Kidney (tissue), 14 donors: ENCODE data around the gene GPT2. TPM values are rescaled to one million over a fixed set of nuclear protein-coding genes. Genes with fewer than 3 reads are reported as not detected.

Experiments used
- DNase-seq, 5 donors: peaks; one replicate each; pipeline ENCODE4 v3.0.0-alpha.2; 2013 to 2020
- FAIRE-seq: peaks from 2 replicates; lab custom pipeline; 2012; peaks lifted over from hg19 to GRCh38; lab: Jason Lieb, UNC
- H3K27ac ChIP-seq, 2 donors: one replicate each; pipeline ENCODE4 v1.7.0; 2013; ENCODE audit warnings: low read depth in 2 of 2, low read length in 2 of 2, inconsistent platforms in 1 of 2
- H3K27me3 ChIP-seq: one replicate; pipeline ENCODE4 v1.7.1; 2013; ENCODE audit warnings: low read length, inconsistent platforms; ENCODE audit not compliant: control insufficient read depth, insufficient read depth
- H3K36me3 ChIP-seq, 3 donors: one replicate each; pipeline versions ENCODE4 v1.7.0 to v1.7.1; 2013; ENCODE audit warnings: low read length in 3 of 3, control low read depth in 1 of 3, inconsistent platforms in 1 of 3; ENCODE audit not compliant: insufficient read depth in 3 of 3, control insufficient read depth in 2 of 3
- H3K4me1 ChIP-seq, 3 donors: one replicate each; pipeline versions ENCODE4 v1.7.0 to v1.7.1; 2013; ENCODE audit warnings: low read length in 3 of 3, inconsistent platforms in 1 of 3, low read depth in 1 of 3; ENCODE audit not compliant: control insufficient read depth in 2 of 3, insufficient read depth in 2 of 3
- H3K4me3 ChIP-seq, 3 donors: one replicate each; pipeline versions ENCODE4 v1.7.0 to v1.8.1; 2013; ENCODE audit warnings: low read length in 3 of 3, control low read depth in 1 of 3, inconsistent platforms in 1 of 3
- H3K9ac ChIP-seq, 3 donors: one replicate each; pipeline versions ENCODE4 v1.7.0 to v1.7.1; 2013; ENCODE audit warnings: low read length in 3 of 3, control low read depth in 1 of 3, inconsistent platforms in 1 of 3
- H3K9me3 ChIP-seq, 3 donors: one replicate each; pipeline versions ENCODE4 v1.7.0 to v1.7.1; 2013; ENCODE audit warnings: low read length in 3 of 3, control low read depth in 1 of 3, inconsistent platforms in 1 of 3; ENCODE audit not compliant: control insufficient read depth in 2 of 3, insufficient read depth in 1 of 3
- intact Hi-C: fragments of 100-400 bp; cut with DNase I; formaldehyde crosslinking; loops from one replicate; pipeline ENCODE4 v1.11.1; 2022
- polyA plus RNA-seq: library from polyadenylated mRNA; stranded (reverse); fragments of 350-450 nt; fragmentation: Illumina TruSeq; extraction: RNeasy Lipid Tissue Mini Kit (QIAGEN cat#74804); gene quantifications from one replicate; pipeline ENCODE4 v1.2.3, GENCODE V29; 2014; ENCODE audit warnings: low read depth, low replicate concordance; ENCODE audit not compliant: insufficient read depth
- total RNA-seq: library from RNA; stranded (reverse); fragmentation: NEBNext Ultra II Directional; extraction: Animal tissue kit (Norgen Biotek cat#: 25700); gene quantifications from one replicate; pipeline ENCODE4 v1.2.1, GENCODE V29; 2021
- TF ChIP-seq, protein P1 (sequence below): IDR thresholded peaks from 3 replicates; pipeline ENCODE4 v1.5.1; 2012; ENCODE audit warnings: mild to moderate bottlenecking, moderate library complexity, borderline replicate concordance; ENCODE audit not compliant: insufficient read depth; ENCODE audit errors: extremely low read depth
- donor health status: control.
- donor health status: control.
- donor health status: control.
- donor health status: control.
- donor health status: control.
- donor health status: DM: yes; HTN: yes; CAD: no.
- donor health status: Normal renal cell carcinoma (clear cell type).

The GPT2 gene
- total and polyA plus RNA-seq, 2 donors from 2014 or later, result 6.5 to 37.1 TPM

DNA sequence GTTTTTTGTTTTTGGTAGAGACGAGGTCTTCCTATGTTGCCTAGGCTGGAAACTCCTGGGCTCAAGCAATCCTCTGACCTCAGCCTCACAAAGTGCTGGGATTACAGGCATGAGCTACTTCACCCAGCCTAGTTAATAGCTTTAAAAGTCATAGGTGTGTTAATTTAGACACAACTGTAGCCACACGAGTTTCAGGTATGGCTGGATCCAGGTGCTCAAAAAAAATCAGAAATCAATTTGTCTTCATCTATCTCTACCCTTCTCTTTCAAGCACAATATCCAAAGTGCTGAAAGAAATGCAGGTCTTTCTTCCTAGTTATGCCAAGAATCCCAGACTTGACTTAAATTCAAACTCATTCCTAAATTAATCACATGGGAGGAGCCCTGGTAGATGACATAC is 29.3 kb upstream of the GPT2 start:
- Histone ChIP-seq H3K27ac (no peak overlapping the region), H3K36me3 (no peaks in the 10 kb centered on the region), H3K27me3 (no peaks in the 10 kb centered on the region), H3K9ac (no peak overlapping the region), H3K9me3 (no peaks in the 10 kb centered on the region), H3K4me1 (peaks cover 0 to 4% (median 3%) of the 10 kb centered on the region in 3 donors), H3K4me3 (no peak overlapping the region)
- no peak for FAIRE-seq
- DNase-seq, result no peak
- TF ChIP-seq, protein P1, sequence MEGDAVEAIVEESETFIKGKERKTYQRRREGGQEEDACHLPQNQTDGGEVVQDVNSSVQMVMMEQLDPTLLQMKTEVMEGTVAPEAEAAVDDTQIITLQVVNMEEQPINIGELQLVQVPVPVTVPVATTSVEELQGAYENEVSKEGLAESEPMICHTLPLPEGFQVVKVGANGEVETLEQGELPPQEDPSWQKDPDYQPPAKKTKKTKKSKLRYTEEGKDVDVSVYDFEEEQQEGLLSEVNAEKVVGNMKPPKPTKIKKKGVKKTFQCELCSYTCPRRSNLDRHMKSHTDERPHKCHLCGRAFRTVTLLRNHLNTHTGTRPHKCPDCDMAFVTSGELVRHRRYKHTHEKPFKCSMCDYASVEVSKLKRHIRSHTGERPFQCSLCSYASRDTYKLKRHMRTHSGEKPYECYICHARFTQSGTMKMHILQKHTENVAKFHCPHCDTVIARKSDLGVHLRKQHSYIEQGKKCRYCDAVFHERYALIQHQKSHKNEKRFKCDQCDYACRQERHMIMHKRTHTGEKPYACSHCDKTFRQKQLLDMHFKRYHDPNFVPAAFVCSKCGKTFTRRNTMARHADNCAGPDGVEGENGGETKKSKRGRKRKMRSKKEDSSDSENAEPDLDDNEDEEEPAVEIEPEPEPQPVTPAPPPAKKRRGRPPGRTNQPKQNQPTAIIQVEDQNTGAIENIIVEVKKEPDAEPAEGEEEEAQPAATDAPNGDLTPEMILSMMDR, result no peak
- intact Hi-C loops, result loop anchor here (5.0 kb wide), 1 partner anchor 52 kb away; no protein-coding TSS in a partner anchor

DNA sequence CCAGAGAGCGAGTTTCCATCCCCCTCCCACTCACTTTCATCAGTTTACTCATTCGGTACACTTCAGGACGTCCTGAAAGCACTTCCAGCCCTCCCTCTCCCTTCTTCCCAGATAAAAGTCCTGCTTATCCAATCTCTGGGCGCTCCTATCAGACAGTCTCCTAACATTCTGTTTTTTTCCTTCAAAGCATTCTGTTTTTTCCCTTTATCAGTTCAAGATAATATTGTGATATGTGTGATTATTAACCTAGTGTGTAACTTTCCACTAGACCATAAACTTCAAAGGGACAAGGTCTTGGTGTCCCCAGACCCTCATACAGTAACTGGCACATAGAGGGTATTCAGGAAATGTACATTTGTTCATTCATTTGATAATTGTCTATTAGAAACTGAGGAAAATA is 28.8 kb upstream of the GPT2 start:
- intact Hi-C loops, result no loop called here
- Histone ChIP-seq H3K36me3 (no peaks in the 10 kb centered on the region), H3K27ac (no peak overlapping the region), H3K4me1 (peaks cover 0 to 4% (median 3%) of the 10 kb centered on the region in 3 donors), H3K4me3 (no peak overlapping the region), H3K27me3 (no peaks in the 10 kb centered on the region), H3K9me3 (no peaks in the 10 kb centered on the region), H3K9ac (no peak overlapping the region)
- TF ChIP-seq, protein P1, result no peak
- FAIRE-seq, result no peak
- DNase-seq, result no peak

DNA sequence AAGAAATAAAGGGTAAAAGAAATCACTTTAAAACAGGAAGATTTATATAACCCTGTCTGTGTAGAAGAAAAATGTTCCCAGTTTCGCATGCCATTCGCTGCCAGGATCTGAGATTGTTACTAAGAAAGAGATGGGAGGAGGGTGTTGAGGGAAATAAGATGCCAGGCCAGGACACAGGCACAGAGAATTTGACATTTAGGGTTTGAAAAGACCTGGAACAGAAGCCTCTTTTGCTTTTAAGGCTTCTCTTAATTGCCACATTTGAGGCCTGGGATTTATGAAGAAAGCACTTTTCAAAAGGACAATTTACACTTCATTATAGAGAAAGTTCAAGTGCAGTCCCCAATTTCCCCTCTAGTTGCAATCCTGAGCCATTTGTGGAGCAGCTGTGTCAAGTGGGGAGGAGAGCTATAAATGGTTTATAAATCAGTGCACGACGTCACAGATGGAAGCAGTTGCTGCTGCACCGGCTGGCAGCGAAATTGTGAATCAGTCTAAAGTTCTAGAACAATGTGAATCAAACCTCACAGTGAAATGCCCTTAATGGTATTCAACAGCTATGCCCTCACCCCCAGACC is 26.7 kb upstream of the GPT2 start:
- intact Hi-C loops, result no loop called here
- Histone ChIP-seq H3K9me3 (no peaks in the 10 kb centered on the region), H3K27ac (peak overlapping the region in 1 of 2 donors; percentile 44), H3K27me3 (no peaks in the 10 kb centered on the region), H3K4me1 (peaks cover 0 to 4% (median 3%) of the 10 kb centered on the region in 3 donors), H3K9ac (no peak overlapping the region), H3K36me3 (no peaks in the 10 kb centered on the region), H3K4me3 (no peak overlapping the region)
- peak in 3 of 5 donors; percentile 57 to 90 (median 80) for DNase-seq
- FAIRE-seq, result no peak
- TF ChIP-seq, protein P1, result peak; percentile 49
